ENCODE measurements around the gene UGT1A6. TPM values are rescaled to one million over a fixed set of nuclear protein-coding genes. Genes with fewer than 3 reads are reported as not detected.
"Not testable (repeated sequence)": the region's sequence is repeated elsewhere in the genome, so short reads cannot be mapped to it uniquely, and the experiment has no call there.

Gene UGT1A6
- total and polyA plus RNA-seq, 8 donors = 0.05 to 0.69 TPM; not detected in 6

- DNase-seq (no peak), FAIRE-seq (no peak), ATAC-seq (no peak)
- intact Hi-C loops (cut with DNase I) = no loop called here
- WGBS, 2 donors = 87 to 89% methylated on average over 6 of the region's 6 CpGs
- Histone ChIP-seq H3K36me3 (no peaks in the 10 kb centered on the region), H3K27ac (no peak overlapping the region), H3K4me1 (no peaks in the 10 kb centered on the region), H3K27me3 (no peaks in the 10 kb centered on the region), H3K4me3 (no peak overlapping the region), H3K9me3 (no peaks in the 10 kb centered on the region)
- TF ChIP-seq, protein P1, sequence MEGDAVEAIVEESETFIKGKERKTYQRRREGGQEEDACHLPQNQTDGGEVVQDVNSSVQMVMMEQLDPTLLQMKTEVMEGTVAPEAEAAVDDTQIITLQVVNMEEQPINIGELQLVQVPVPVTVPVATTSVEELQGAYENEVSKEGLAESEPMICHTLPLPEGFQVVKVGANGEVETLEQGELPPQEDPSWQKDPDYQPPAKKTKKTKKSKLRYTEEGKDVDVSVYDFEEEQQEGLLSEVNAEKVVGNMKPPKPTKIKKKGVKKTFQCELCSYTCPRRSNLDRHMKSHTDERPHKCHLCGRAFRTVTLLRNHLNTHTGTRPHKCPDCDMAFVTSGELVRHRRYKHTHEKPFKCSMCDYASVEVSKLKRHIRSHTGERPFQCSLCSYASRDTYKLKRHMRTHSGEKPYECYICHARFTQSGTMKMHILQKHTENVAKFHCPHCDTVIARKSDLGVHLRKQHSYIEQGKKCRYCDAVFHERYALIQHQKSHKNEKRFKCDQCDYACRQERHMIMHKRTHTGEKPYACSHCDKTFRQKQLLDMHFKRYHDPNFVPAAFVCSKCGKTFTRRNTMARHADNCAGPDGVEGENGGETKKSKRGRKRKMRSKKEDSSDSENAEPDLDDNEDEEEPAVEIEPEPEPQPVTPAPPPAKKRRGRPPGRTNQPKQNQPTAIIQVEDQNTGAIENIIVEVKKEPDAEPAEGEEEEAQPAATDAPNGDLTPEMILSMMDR (IDR thresholded peaks at IDR 0.05) = no peak
Observed at GRCh38 chr2:233747283-233747544, 54.5 kb downstream of the UGT1A6 start.

DNA sequence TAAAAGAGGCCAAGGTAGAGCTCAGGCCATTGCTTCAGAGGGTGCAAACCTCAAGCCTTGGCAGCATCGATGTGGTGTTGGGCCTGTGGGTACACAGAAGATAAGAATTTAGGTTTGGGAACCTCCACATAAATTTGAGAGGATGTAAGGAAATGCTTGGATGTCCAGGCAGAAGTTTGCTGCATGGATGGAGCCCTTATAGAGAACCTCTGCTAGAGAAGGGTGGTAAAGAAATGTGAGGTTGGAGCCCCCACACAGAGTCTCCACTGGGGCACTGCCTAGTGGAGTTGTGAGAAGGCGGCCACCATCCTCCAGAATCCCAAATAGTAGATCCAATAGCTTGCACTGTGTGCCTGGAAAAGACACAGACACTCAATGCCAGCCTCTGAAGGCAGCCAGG, 58.0 kb downstream of the UGT1A6 start:
- H3K4me3 ChIP-seq; H3K27me3 ChIP-seq; DNase-seq; FAIRE-seq; H3K4me1 ChIP-seq; ATAC-seq; intact Hi-C loops (cut with DNase I); H3K9me3 ChIP-seq; H3K36me3 ChIP-seq; H3K27ac ChIP-seq: not testable (repeated sequence)
- 79 to 86% methylated on average over 2 of the region's 2 CpGs for WGBS, 2 donors

DNA sequence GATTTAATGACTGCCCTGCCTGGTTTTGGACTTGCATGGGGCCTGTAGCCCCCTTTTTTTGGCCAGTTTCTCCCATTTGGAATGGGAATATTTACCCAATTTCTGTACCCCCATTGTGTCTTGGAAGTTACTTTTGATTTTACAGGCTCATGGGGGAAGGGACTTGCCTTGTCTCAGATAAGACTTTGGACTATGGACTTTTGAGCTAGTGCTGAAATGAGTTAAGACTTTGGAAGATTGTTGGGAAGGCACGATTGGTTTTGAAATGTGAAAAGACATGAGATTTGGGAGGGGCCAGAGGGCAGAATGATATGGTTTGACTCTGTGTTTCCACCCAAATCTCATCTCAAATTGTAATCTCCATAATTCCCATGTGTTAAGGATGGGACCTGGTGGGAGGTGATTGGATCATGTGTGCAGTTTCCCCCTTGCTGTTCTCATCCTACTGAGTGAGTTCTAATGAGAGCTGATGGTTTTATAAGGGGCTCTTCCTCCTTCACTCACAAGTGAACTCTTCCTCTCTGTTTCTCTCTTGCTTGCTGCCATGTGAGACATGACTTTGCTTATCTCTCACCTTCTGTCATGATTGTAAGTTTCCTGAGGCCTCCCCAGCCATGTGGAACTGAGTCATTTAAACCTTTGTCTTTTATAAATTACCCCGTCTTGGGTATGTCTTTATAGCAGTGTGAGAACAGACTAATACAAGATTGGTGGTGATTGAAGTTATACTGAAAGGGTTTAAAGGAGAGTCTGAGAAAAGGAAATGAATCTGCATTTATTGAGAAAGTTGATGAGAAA, 58.7 kb downstream of the UGT1A6 start:
- FAIRE-seq; H3K36me3 ChIP-seq; H3K27ac ChIP-seq; H3K27me3 ChIP-seq; intact Hi-C loops (cut with DNase I); H3K4me1 ChIP-seq; H3K9me3 ChIP-seq; DNase-seq; H3K4me3 ChIP-seq; ATAC-seq: not testable (repeated sequence)
- WGBS, 2 donors = 53 to 57% methylated on average over 2 of the region's 2 CpGs

GRCh38 chr2:233754872-233755611, 62.4 kb downstream of the UGT1A6 start:
- TF ChIP-seq, protein P1 (IDR thresholded peaks at IDR 0.05) = no peak

GRCh38 chr2:233756429-233757081, 63.9 kb downstream of the UGT1A6 start:
- no peak overlapping the region for H3K27ac ChIP-seq
- no peaks in the 10 kb centered on the region for H3K9me3 ChIP-seq
- TF ChIP-seq, protein P1 (IDR thresholded peaks at IDR 0.05) = no peak
- DNase-seq (no peak), FAIRE-seq (peak; percentile 5), ATAC-seq (peak; percentile 34 to 94 (median 66))
- 35 to 40% methylated on average over 7 of the region's 7 CpGs for WGBS, 2 donors
- H3K4me1 ChIP-seq = no peaks in the 10 kb centered on the region
- no peak overlapping the region for H3K4me3 ChIP-seq
- no peaks in the 10 kb centered on the region for H3K36me3 ChIP-seq
- no peaks in the 10 kb centered on the region for H3K27me3 ChIP-seq
- intact Hi-C loops (cut with DNase I) = no loop called here

More at GRCh38 chr2:233754872-233755611, 62.4 kb downstream of the UGT1A6 start:
- 87 to 90% methylated on average over 42 to 44 of the region's 44 CpGs for WGBS, 2 donors
- DNase-seq = no peak
- intact Hi-C loops (cut with DNase I) = no loop called here
- no peak for FAIRE-seq
- H3K36me3 ChIP-seq = no peaks in the 10 kb centered on the region
- no peaks in the 10 kb centered on the region for H3K9me3 ChIP-seq
- no peak overlapping the region for H3K27ac ChIP-seq
- no peak for ATAC-seq
- no peak overlapping the region for H3K4me3 ChIP-seq
- no peaks in the 10 kb centered on the region for H3K4me1 ChIP-seq
- no peaks in the 10 kb centered on the region for H3K27me3 ChIP-seq
